HEK293 (cell line): ENCODE results near the gene HIGD2A.
A peak's percentile ranks its signal among the peaks of the same experiment; 100 is the strongest.

Experiments used
- GFI1B ChIP-seq: fragments of 450-650 bp; formaldehyde crosslinking; IDR thresholded peaks from 2 replicates; pipeline ENCODE4 v1.5.1; 2016; ENCODE audit warnings: missing biosample characterization, missing genetic modification characterization
- GLI2 ChIP-seq: fragments of 450-650 bp; formaldehyde crosslinking; IDR thresholded peaks from 2 replicates; pipeline ENCODE4; 2017; ENCODE audit warnings: missing biosample characterization, missing genetic modification characterization, low read depth, borderline replicate concordance
- GLIS1 ChIP-seq: fragments of 450-650 bp; formaldehyde crosslinking; IDR thresholded peaks from 2 replicates; pipeline ENCODE4 v1.5.1; 2016; ENCODE audit warnings: missing biosample characterization, missing genetic modification characterization
- MYNN ChIP-seq: fragments of 450-650 bp; formaldehyde crosslinking; IDR thresholded peaks from 2 replicates; pipeline ENCODE4 v1.5.1; 2016; ENCODE audit warnings: missing biosample characterization, missing genetic modification characterization, borderline replicate concordance
- MZF1 ChIP-seq: fragments of 450-650 bp; formaldehyde crosslinking; IDR thresholded peaks from 2 replicates; pipeline ENCODE4 v1.5.1; 2017; ENCODE audit warnings: missing biosample characterization, missing genetic modification characterization, borderline replicate concordance
- SCRT1 ChIP-seq: fragments of 450-650 bp; formaldehyde crosslinking; IDR thresholded peaks from 2 replicates; pipeline ENCODE4 v1.5.1; 2016; ENCODE audit warnings: missing biosample characterization, missing genetic modification characterization, borderline replicate concordance
- SP3 ChIP-seq: fragments of 450-650 bp; formaldehyde crosslinking; IDR thresholded peaks from 2 replicates; pipeline ENCODE4 v1.5.1; 2016; ENCODE audit warnings: missing biosample characterization, missing genetic modification characterization
- SP7 ChIP-seq: fragments of 450-650 bp; formaldehyde crosslinking; IDR thresholded peaks from 2 replicates; pipeline ENCODE4 v1.5.1; 2016; ENCODE audit warnings: missing biosample characterization, missing genetic modification characterization
- ZNF10 ChIP-seq: fragments of 450-650 bp; formaldehyde crosslinking; IDR thresholded peaks from 2 replicates; pipeline ENCODE4 v1.5.1; 2017; ENCODE audit warnings: missing biosample characterization, missing genetic modification characterization
- ZNF121 ChIP-seq: fragments of 450-650 bp; formaldehyde crosslinking; IDR thresholded peaks from 2 replicates; pipeline ENCODE4 v1.5.1; 2016; ENCODE audit warnings: missing biosample characterization, missing genetic modification characterization
- ZNF132 ChIP-seq: fragments of 450-650 bp; formaldehyde crosslinking; IDR thresholded peaks from 2 replicates; pipeline ENCODE4 v1.5.1; 2017; ENCODE audit warnings: missing biosample characterization, missing genetic modification characterization, borderline replicate concordance
- ZNF138 ChIP-seq: fragments of 450-650 bp; formaldehyde crosslinking; IDR thresholded peaks from 2 replicates; pipeline ENCODE4 v1.5.1; 2016; ENCODE audit warnings: missing biosample characterization, missing genetic modification characterization, borderline replicate concordance
- ZNF146 ChIP-seq: fragments of 450-650 bp; formaldehyde crosslinking; IDR thresholded peaks from 2 replicates; pipeline ENCODE4 v1.5.1; 2016; ENCODE audit warnings: missing biosample characterization, missing genetic modification characterization
- ZNF148 ChIP-seq: fragments of 450-650 bp; formaldehyde crosslinking; IDR thresholded peaks from 2 replicates; pipeline ENCODE4 v1.5.0; 2017; ENCODE audit warnings: missing biosample characterization, missing genetic modification characterization, borderline replicate concordance
- ZNF169 ChIP-seq: fragments of 450-650 bp; formaldehyde crosslinking; IDR thresholded peaks from 2 replicates; pipeline ENCODE4 v1.5.1; 2016; ENCODE audit warnings: missing biosample characterization, missing genetic modification characterization
- ZNF335 ChIP-seq: fragments of 450-650 bp; formaldehyde crosslinking; conservative IDR thresholded peaks from 2 replicates; pipeline ENCODE4 v1.5.1; 2016; ENCODE audit warnings: missing biosample characterization, missing genetic modification characterization
- ZNF488 ChIP-seq: fragments of 450-650 bp; formaldehyde crosslinking; IDR thresholded peaks from 2 replicates; pipeline ENCODE4 v1.5.1; 2016; ENCODE audit warnings: missing biosample characterization, missing genetic modification characterization
- ZNF558 ChIP-seq: fragments of 450-650 bp; formaldehyde crosslinking; IDR thresholded peaks from 2 replicates; pipeline ENCODE4 v1.5.1; 2016; ENCODE audit warnings: missing biosample characterization, missing genetic modification characterization
- ZNF561 ChIP-seq: fragments of 450-650 bp; IDR thresholded peaks from 2 replicates; pipeline ENCODE4 v1.5.1; 2018; ENCODE audit warnings: missing biosample characterization, missing genetic modification characterization, borderline replicate concordance
- ZNF571 ChIP-seq: fragments of 450-650 bp; formaldehyde crosslinking; IDR thresholded peaks from 2 replicates; pipeline ENCODE4 v1.5.0; 2017; ENCODE audit warnings: missing biosample characterization, missing genetic modification characterization
- ZNF626 ChIP-seq: fragments of 450-650 bp; sonication (Bioruptor Pico); formaldehyde crosslinking; IDR thresholded peaks from 2 replicates; pipeline ENCODE4 v1.5.1; 2018; ENCODE audit warnings: missing biosample characterization, missing genetic modification characterization, inconsistent platforms
- ZNF670 ChIP-seq: fragments of 450-650 bp; formaldehyde crosslinking; IDR thresholded peaks from 2 replicates; pipeline ENCODE4 v1.5.1; 2016; ENCODE audit warnings: missing biosample characterization, missing genetic modification characterization, low read depth
- ZNF768 ChIP-seq: fragments of 450-650 bp; formaldehyde crosslinking; IDR thresholded peaks from 2 replicates; pipeline ENCODE4 v1.5.1; 2018; ENCODE audit warnings: missing biosample characterization, mild to moderate bottlenecking, missing genetic modification characterization
- ZNF837 ChIP-seq: fragments of 450-650 bp; formaldehyde crosslinking; IDR thresholded peaks from 2 replicates; pipeline ENCODE4 v1.5.1; 2016; ENCODE audit warnings: missing biosample characterization, missing genetic modification characterization
- TF ChIP-seq, protein P1 (sequence below): sonication (generic); formaldehyde crosslinking; IDR thresholded peaks from 2 replicates; pipeline ENCODE4 v1.8.1; 2022; ENCODE audit warnings: mild to moderate bottlenecking, moderate library complexity, missing genetic modification reagents
- TF ChIP-seq, protein P2 (sequence below): fragments of 450-650 bp; formaldehyde crosslinking; IDR thresholded peaks from 2 replicates; pipeline ENCODE4 v1.5.1; 2016; ENCODE audit warnings: missing biosample characterization, missing genetic modification characterization, low read depth
- TF ChIP-seq, protein P3 (sequence below): fragments of 450-650 bp; formaldehyde crosslinking; IDR thresholded peaks from 2 replicates; pipeline ENCODE4 v1.5.1; 2016; ENCODE audit warnings: missing biosample characterization, missing genetic modification characterization
- TF ChIP-seq, protein P4 (sequence below): fragments of 450-650 bp; formaldehyde crosslinking; IDR thresholded peaks from 2 replicates; pipeline ENCODE4 v1.5.1; 2016; ENCODE audit warnings: missing biosample characterization, missing genetic modification characterization, low read depth

The HIGD2A gene

GRCh38 chr5:176388444-176389134 is at the start of gene HIGD2A, which contains the start of gene NOP16 (continued):
- no peak for TF ChIP-seq ZNF488 (tag by site-specific recombination)
- TF ChIP-seq GLIS1 (tag by site-specific recombination): 0 out of 2 replicates have a peak, but pooled peaks have one; percentile 57
- peak; percentile 99 for TF ChIP-seq ZNF335 (tag by site-specific recombination)
- TF ChIP-seq ZNF768 (tag by site-specific recombination): no peak
- TF ChIP-seq ZNF670: no peak
- peak; percentile 97; the same call in 1 of the 2 replicates for TF ChIP-seq ZNF561 (tag by site-specific recombination)
- TF ChIP-seq ZNF558: peak; percentile 57; the same call in 1 of the 2 replicates
- TF ChIP-seq ZNF146: peak; percentile 82
- TF ChIP-seq ZNF132 (tag by site-specific recombination): no peak
- TF ChIP-seq ZNF138 (tag by site-specific recombination): no peak
- TF ChIP-seq SP3 (tag by site-specific recombination): peak; percentile 99
- TF ChIP-seq ZNF626 (tag by site-specific recombination): no peak
- TF ChIP-seq, protein P1, sequence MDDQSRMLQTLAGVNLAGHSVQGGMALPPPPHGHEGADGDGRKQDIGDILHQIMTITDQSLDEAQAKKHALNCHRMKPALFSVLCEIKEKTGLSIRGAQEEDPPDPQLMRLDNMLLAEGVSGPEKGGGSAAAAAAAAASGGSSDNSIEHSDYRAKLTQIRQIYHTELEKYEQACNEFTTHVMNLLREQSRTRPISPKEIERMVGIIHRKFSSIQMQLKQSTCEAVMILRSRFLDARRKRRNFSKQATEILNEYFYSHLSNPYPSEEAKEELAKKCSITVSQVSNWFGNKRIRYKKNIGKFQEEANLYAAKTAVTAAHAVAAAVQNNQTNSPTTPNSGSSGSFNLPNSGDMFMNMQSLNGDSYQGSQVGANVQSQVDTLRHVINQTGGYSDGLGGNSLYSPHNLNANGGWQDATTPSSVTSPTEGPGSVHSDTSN (CRISPR knock-in tag): no peak; the same call in 1 of the 2 replicates
- TF ChIP-seq, protein P2, sequence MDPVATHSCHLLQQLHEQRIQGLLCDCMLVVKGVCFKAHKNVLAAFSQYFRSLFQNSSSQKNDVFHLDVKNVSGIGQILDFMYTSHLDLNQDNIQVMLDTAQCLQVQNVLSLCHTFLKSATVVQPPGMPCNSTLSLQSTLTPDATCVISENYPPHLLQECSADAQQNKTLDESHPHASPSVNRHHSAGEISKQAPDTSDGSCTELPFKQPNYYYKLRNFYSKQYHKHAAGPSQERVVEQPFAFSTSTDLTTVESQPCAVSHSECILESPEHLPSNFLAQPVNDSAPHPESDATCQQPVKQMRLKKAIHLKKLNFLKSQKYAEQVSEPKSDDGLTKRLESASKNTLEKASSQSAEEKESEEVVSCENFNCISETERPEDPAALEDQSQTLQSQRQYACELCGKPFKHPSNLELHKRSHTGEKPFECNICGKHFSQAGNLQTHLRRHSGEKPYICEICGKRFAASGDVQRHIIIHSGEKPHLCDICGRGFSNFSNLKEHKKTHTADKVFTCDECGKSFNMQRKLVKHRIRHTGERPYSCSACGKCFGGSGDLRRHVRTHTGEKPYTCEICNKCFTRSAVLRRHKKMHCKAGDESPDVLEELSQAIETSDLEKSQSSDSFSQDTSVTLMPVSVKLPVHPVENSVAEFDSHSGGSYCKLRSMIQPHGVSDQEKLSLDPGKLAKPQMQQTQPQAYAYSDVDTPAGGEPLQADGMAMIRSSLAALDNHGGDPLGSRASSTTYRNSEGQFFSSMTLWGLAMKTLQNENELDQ (tag by site-specific recombination): no peak
- TF ChIP-seq SCRT1 (tag by site-specific recombination): peak; percentile 50; the same call in 1 of the 2 replicates
- no peak for TF ChIP-seq ZNF169 (tag by site-specific recombination)
- TF ChIP-seq ZNF121: peak; percentile 87
- TF ChIP-seq, protein P3, sequence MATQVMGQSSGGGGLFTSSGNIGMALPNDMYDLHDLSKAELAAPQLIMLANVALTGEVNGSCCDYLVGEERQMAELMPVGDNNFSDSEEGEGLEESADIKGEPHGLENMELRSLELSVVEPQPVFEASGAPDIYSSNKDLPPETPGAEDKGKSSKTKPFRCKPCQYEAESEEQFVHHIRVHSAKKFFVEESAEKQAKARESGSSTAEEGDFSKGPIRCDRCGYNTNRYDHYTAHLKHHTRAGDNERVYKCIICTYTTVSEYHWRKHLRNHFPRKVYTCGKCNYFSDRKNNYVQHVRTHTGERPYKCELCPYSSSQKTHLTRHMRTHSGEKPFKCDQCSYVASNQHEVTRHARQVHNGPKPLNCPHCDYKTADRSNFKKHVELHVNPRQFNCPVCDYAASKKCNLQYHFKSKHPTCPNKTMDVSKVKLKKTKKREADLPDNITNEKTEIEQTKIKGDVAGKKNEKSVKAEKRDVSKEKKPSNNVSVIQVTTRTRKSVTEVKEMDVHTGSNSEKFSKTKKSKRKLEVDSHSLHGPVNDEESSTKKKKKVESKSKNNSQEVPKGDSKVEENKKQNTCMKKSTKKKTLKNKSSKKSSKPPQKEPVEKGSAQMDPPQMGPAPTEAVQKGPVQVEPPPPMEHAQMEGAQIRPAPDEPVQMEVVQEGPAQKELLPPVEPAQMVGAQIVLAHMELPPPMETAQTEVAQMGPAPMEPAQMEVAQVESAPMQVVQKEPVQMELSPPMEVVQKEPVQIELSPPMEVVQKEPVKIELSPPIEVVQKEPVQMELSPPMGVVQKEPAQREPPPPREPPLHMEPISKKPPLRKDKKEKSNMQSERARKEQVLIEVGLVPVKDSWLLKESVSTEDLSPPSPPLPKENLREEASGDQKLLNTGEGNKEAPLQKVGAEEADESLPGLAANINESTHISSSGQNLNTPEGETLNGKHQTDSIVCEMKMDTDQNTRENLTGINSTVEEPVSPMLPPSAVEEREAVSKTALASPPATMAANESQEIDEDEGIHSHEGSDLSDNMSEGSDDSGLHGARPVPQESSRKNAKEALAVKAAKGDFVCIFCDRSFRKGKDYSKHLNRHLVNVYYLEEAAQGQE: peak; percentile 62
- peak; percentile 85 for TF ChIP-seq GFI1B (tag by site-specific recombination)
- TF ChIP-seq MZF1 (tag by site-specific recombination): no peak
- no peak for TF ChIP-seq ZNF571
- no peak for TF ChIP-seq GLI2
- no peak for TF ChIP-seq ZNF837 (tag by site-specific recombination)
- TF ChIP-seq ZNF10 (tag by site-specific recombination): peak; percentile 92
- peak; percentile 97 for TF ChIP-seq SP7 (tag by site-specific recombination)
- TF ChIP-seq MYNN (tag by site-specific recombination): peak; percentile 60; the same call in 1 of the 2 replicates
- peak; percentile 83; the same call in 1 of the 2 replicates for TF ChIP-seq ZNF148
- TF ChIP-seq, protein P4, sequence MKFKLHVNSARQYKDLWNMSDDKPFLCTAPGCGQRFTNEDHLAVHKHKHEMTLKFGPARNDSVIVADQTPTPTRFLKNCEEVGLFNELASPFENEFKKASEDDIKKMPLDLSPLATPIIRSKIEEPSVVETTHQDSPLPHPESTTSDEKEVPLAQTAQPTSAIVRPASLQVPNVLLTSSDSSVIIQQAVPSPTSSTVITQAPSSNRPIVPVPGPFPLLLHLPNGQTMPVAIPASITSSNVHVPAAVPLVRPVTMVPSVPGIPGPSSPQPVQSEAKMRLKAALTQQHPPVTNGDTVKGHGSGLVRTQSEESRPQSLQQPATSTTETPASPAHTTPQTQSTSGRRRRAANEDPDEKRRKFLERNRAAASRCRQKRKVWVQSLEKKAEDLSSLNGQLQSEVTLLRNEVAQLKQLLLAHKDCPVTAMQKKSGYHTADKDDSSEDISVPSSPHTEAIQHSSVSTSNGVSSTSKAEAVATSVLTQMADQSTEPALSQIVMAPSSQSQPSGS (tag by site-specific recombination): no peak
